Measurements from ENCODE around the gene PFKL. TPM values are rescaled to one million over a fixed set of nuclear protein-coding genes. Genes with fewer than 3 reads are reported as not detected.
A peak's percentile ranks its signal among the peaks of the same experiment; 100 is the strongest.

PFKL gene
- total RNA-seq, 2 experiments from 2014 or later, result 162 to 200 TPM

- Mint-ChIP-seq H3K9me3 (ENCODE audit: low read depth) (no peaks in the 10 kb centered on the region), H3K4me1 (no peaks in the 10 kb centered on the region), H3K36me3 (peaks cover 2% of the 10 kb centered on the region), H3K4me3 (no peak overlapping the region), H3K27ac (no peak overlapping the region), H3K27me3 (no peaks in the 10 kb centered on the region)
- ATAC-seq (no peak), DNase-seq (no peak)
- CTCF ChIA-PET, result no interaction called here
These were observed 26.4 kb downstream of the PFKL start for GRCh38 chr21:44326272-44326647.

GRCh38 chr21:44326716-44327602 lies 27.1 kb downstream of the PFKL start:
- DNase-seq (no peak), ATAC-seq (no peak)
- Mint-ChIP-seq H3K4me3 (no peak overlapping the region), H3K4me1 (no peaks in the 10 kb centered on the region), H3K27me3 (no peaks in the 10 kb centered on the region), H3K36me3 (peaks cover 2% of the 10 kb centered on the region), H3K27ac (no peak overlapping the region), H3K9me3 (ENCODE audit: low read depth) (no peaks in the 10 kb centered on the region)
- CTCF ChIA-PET, result no interaction called here

GRCh38 chr21:44327603-44327974 lies 27.7 kb downstream of the PFKL start:
- ATAC-seq (no peak), DNase-seq (no peak)
- no peak overlapping the region for H3K4me3 Mint-ChIP-seq
- CTCF ChIA-PET, result no interaction called here
- H3K27me3 Mint-ChIP-seq, result no peaks in the 10 kb centered on the region
- H3K36me3 Mint-ChIP-seq, result peaks cover 2% of the 10 kb centered on the region
- no peaks in the 10 kb centered on the region for H3K9me3 Mint-ChIP-seq (ENCODE audit: low read depth)
- H3K4me1 Mint-ChIP-seq, result no peaks in the 10 kb centered on the region
- H3K27ac Mint-ChIP-seq, result no peak overlapping the region

GRCh38 chr21:44328242-44328895 lies 28.5 kb downstream of the PFKL start:
- no peaks in the 10 kb centered on the region for H3K9me3 Mint-ChIP-seq (ENCODE audit: low read depth)
- H3K4me3 Mint-ChIP-seq, result no peak overlapping the region
- no peak for DNase-seq
- peaks cover 2% of the 10 kb centered on the region for H3K36me3 Mint-ChIP-seq
- H3K4me1 Mint-ChIP-seq, result no peaks in the 10 kb centered on the region
- CTCF ChIA-PET, result no interaction called here
- H3K27me3 Mint-ChIP-seq, result no peaks in the 10 kb centered on the region
- ATAC-seq, result no peak
- no peak overlapping the region for H3K27ac Mint-ChIP-seq

- peak overlapping the region; percentile 47 for H3K27ac Mint-ChIP-seq
- H3K9me3 Mint-ChIP-seq (ENCODE audit: low read depth), result no peaks in the 10 kb centered on the region
- peaks cover 2% of the 10 kb centered on the region for H3K36me3 Mint-ChIP-seq
- CTCF ChIA-PET, result interaction anchor here (1.3 kb wide), 1 partner anchor 31 kb away, joined by 3 read pairs; no protein-coding TSS in a partner anchor
- H3K27me3 Mint-ChIP-seq, result no peaks in the 10 kb centered on the region
- DNase-seq (no peak), ATAC-seq (no peak)
- no peaks in the 10 kb centered on the region for H3K4me1 Mint-ChIP-seq
- H3K4me3 Mint-ChIP-seq, result no peak overlapping the region
These were observed 29.4 kb downstream of the PFKL start for GRCh38 chr21:44329086-44329889.

- no peaks in the 10 kb centered on the region for H3K36me3 Mint-ChIP-seq
- no peak overlapping the region for H3K4me3 Mint-ChIP-seq
- ATAC-seq (no peak), DNase-seq (no peak)
- H3K27me3 Mint-ChIP-seq, result no peaks in the 10 kb centered on the region
- CTCF ChIA-PET, result interaction anchor here (1.3 kb wide), 1 partner anchor 32 kb away, joined by 3 read pairs; no protein-coding TSS in a partner anchor
- no peaks in the 10 kb centered on the region for H3K9me3 Mint-ChIP-seq (ENCODE audit: low read depth)
- no peaks in the 10 kb centered on the region for H3K4me1 Mint-ChIP-seq
- no peak overlapping the region for H3K27ac Mint-ChIP-seq
These were observed 30.3 kb downstream of the PFKL start for GRCh38 chr21:44329971-44330681.

- Mint-ChIP-seq H3K4me3 (no peak overlapping the region), H3K9me3 (ENCODE audit: low read depth) (no peaks in the 10 kb centered on the region), H3K27me3 (no peaks in the 10 kb centered on the region), H3K36me3 (no peaks in the 10 kb centered on the region), H3K27ac (no peak overlapping the region), H3K4me1 (no peaks in the 10 kb centered on the region)
- ATAC-seq, result no peak
- no peak for DNase-seq
- CTCF ChIA-PET, result interaction anchor here (1.3 kb wide), 1 partner anchor 33 kb away, joined by 3 read pairs; no protein-coding TSS in a partner anchor
These were observed 30.8 kb downstream of the PFKL start for GRCh38 chr21:44330698-44331097.

GRCh38 chr21:44331209-44331608 lies 31.4 kb downstream of the PFKL start:
- H3K27ac Mint-ChIP-seq, result no peak overlapping the region
- ATAC-seq, result no peak

GRCh38 chr21:44331650-44332307 lies 31.9 kb downstream of the PFKL start:
- ATAC-seq (no peak), DNase-seq (no peak)
- Mint-ChIP-seq H3K27ac (peak overlapping the region; percentile 15), H3K9me3 (ENCODE audit: low read depth) (no peaks in the 10 kb centered on the region), H3K4me3 (no peak overlapping the region), H3K4me1 (no peaks in the 10 kb centered on the region), H3K27me3 (no peaks in the 10 kb centered on the region), H3K36me3 (peaks cover under 1% of the 10 kb centered on the region)
- CTCF ChIA-PET, result no interaction called here

More at GRCh38 chr21:44331209-44331608, 31.4 kb downstream of the PFKL start:
- no peaks in the 10 kb centered on the region for H3K27me3 Mint-ChIP-seq
- CTCF ChIA-PET, result no interaction called here
- no peaks in the 10 kb centered on the region for H3K36me3 Mint-ChIP-seq
- no peak for DNase-seq
- no peak overlapping the region for H3K4me3 Mint-ChIP-seq
- no peaks in the 10 kb centered on the region for H3K9me3 Mint-ChIP-seq (ENCODE audit: low read depth)
- no peaks in the 10 kb centered on the region for H3K4me1 Mint-ChIP-seq

GRCh38 chr21:44332383-44332782 lies 32.5 kb downstream of the PFKL start:
- ATAC-seq (no peak), DNase-seq (no peak)
- H3K27me3 Mint-ChIP-seq, result no peaks in the 10 kb centered on the region
- H3K36me3 Mint-ChIP-seq, result peaks cover 4% of the 10 kb centered on the region
- no peaks in the 10 kb centered on the region for H3K4me1 Mint-ChIP-seq
- CTCF ChIA-PET, result no interaction called here
- no peak overlapping the region for H3K4me3 Mint-ChIP-seq
- H3K27ac Mint-ChIP-seq, result no peak overlapping the region
- no peaks in the 10 kb centered on the region for H3K9me3 Mint-ChIP-seq (ENCODE audit: low read depth)

GRCh38 chr21:44332965-44333364 lies 33.1 kb downstream of the PFKL start:
- Mint-ChIP-seq H3K9me3 (ENCODE audit: low read depth) (no peaks in the 10 kb centered on the region), H3K36me3 (peaks cover 4% of the 10 kb centered on the region), H3K27ac (no peak overlapping the region), H3K4me1 (peaks cover 4% of the 10 kb centered on the region), H3K4me3 (no peak overlapping the region), H3K27me3 (no peaks in the 10 kb centered on the region)
- no peak for DNase-seq
- ATAC-seq, result no peak
- CTCF ChIA-PET, result no interaction called here

- peaks cover 4% of the 10 kb centered on the region for H3K4me1 Mint-ChIP-seq
- CTCF ChIA-PET, result no interaction called here
- no peaks in the 10 kb centered on the region for H3K9me3 Mint-ChIP-seq (ENCODE audit: low read depth)
These were observed 33.9 kb downstream of the PFKL start for GRCh38 chr21:44333509-44334328.

More at GRCh38 chr21:44333509-44334328, 33.9 kb downstream of the PFKL start:
- no peak for ATAC-seq
- no peak overlapping the region for H3K4me3 Mint-ChIP-seq
- peaks cover 4% of the 10 kb centered on the region for H3K36me3 Mint-ChIP-seq
- no peak overlapping the region for H3K27ac Mint-ChIP-seq
- no peak for DNase-seq
- no peaks in the 10 kb centered on the region for H3K27me3 Mint-ChIP-seq
